GM21786 (cell line): ENCODE measurements around the gene DDX39B.

ENCODE experiments used
- ATAC-seq: cut with Tn5 transposase; IDR thresholded peaks from one replicate; pipeline ENCODE4 v1.9.1; 2021; ENCODE audit not compliant: unreplicated experiment

DDX39B gene

DNA sequence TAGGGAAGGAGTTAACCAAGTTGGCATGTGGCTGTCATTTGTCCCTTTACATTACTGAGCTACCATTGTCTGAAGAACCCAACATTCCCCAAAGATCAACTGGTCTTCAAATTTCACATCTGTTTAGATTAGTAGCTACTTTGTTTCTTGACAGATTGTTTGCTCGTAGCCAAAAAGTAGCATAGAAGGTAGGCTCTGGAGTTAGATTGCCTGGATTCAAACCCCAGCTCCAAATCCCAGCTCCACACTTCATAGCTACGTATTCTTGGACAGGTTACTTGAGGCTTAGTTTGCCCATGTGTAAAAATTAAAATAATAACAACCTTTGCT, 6.7 kb upstream of the DDX39B start:
- ATAC-seq, result no peak

DNA sequence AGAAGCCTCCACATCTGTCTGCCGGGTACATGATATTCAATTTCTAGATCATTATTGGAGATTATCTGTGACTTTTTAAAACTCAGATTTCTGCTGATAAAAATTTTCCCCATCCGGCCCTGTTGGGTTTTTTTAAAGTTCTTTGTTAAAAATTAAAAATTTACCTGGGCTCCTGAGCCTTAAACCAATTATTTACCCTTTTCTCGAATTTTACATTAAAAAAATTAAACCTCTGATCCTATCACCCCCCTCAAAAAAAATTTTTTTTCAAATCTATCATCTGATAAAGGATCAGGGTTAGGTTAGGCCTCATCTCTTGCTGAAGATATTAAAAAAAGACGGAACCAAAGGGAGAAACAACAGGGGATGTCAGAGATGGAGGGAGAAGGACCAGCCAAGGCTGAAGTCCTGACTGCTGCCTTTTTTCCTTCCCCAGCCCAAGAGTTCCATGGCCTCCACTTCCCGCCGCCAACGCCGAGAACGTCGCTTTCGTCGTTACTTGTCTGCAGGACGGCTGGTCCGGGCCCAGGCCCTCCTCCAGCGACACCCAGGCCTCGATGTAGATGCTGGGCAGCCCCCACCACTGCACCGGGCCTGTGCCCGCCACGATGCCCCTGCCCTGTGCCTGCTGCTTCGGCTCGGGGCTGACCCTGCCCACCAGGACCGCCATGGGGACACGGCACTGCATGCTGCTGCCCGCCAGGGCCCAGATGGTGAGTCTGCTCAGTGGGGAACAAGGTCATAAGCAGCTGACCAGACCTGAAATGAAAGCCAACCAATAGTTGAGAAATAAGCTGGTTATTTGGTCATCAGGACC, 6.1 kb upstream of the DDX39B start:
- no peak for ATAC-seq

DNA sequence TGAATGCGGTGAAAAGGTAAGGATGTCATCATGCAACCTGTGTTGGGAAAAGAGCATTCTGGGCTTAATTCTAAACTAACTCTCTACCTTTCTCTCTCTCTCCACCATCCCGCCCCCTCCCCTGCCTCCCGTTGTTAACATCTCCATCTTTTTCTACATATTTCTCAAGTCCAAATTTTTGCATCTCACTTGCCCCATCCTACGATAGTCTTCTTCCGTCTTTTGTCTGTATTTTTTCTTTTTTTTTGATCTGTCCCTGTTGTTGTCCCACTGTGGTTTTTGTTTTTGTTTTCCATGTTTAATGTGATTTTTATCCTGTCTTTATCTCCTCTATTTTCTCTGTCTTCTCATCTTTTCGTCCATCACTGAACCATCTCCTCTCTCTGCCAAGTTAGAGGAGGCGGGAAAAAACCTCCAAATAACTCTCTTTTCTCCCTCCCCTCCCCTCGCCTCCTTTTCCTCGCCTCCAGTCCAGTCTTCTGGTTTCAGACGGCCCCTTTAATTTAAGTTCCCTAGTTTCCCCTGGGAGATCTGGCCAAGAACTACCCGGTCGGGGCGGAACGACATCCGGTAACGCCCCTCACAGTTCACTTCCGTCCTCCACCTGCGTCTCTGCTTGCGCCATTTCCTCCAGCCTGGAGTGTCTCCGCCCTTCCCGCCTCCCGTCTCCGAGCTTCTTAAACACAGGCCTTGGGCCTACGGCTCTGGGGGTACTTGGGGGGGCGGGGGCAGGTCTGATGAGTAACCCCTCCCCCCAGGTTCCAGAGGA, 5.3 kb upstream of the DDX39B start, which contains the start of gene NFKBIL1:
Gene NFKBIL1 (plus strand): TSS at position 651 of the 769 bp plus-strand sequence. CDS start 87 bp downstream, at position 738.
- peak; percentile 66 for ATAC-seq

DNA sequence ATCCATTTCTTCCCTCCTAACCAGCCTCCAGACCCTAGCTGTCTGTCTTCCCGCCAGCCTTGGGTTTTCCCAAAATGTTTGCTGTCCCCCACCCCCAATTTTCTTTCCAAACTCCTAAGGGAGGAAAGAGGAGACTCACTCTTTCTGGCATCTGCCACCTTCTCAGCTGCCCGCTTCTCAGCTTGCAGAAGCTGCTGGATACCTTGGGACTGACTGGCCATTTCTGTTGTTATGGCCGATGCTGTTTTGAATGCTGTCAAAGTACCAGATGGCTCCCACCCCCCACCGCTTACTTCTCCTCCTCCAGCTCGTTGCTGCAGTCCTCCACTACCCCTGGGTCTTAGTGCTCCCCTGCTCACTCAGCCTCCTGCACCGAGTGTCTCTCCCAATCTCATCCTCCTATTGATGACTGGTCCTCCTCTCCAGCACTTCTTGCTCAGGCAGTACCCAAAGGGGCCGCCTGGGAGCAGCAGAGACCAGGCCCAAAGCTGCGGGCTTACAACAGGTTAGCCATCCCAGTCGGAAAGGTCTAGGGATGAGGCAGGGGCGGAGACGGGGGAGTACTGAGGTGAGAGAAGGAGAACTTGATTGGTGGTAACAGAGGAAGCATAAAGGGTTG, 4.6 kb upstream of the DDX39B start, which contains the start of gene ATP6V1G2:
Gene ATP6V1G2 (minus strand): TSS at position 270 of the 619 bp plus-strand sequence. CDS start 49 bp downstream, at position 221.
- peak; percentile 46 for ATAC-seq

DNA sequence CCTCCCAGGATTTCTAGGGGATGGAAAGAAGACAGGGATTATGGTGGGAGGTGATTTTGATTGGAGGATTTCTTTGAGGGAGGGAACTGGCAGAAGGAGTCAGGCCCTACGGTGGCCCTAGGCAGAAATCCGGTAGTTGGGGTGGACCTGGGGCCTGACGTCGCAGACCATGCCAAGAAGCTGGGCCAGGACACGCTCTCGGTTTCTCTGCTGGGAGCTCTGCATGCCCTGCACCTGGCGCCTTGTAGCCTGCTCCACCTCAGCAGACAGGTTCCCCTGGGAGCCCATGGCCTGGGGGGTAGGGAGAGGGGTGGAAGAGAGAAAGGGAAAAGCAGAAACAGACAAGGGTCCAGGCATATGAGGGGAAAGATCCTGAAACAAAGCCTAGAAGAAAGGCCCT, 3.5 kb upstream of the DDX39B start:
- no peak for ATAC-seq

DNA sequence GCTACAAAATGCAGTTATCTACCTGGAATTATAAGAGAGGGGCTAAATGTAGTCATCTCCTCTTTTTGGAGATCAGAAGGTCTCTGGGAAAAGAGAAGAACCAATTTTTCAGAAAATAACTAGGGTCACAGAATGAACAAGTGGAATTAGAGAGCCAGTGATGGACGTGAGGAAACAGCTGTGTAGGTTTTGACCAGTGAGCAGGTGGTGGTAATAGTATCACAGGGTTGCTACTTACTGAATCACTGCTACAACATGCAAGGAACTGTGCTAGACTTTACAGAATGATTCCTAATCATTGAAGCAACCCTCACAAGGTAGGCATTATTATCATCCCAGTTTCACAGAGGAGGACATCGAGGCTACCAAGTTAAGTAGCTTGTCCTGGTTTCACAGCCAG, 2.9 kb upstream of the DDX39B start:
- no peak for ATAC-seq

DNA sequence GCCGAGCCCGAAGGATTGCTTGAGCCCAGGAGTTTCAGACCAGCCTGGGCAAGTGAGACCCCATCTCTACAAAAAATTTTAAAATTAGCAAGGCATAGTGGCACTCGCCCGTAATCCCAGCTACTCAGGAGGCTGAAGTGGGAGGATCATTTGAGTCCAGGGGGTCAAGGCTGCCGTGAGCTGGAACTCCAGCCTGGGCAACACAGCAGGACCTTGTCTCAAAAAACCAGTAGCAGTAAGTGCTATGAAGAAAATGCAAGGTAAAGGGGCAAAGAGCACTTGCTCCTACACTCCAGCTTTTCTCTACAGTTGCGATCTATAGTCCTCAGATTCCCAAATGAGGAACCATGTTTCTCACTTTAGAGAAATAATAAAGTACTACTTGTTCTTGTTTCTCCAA, 1.8 kb upstream of the DDX39B start:
- no peak for ATAC-seq

DNA sequence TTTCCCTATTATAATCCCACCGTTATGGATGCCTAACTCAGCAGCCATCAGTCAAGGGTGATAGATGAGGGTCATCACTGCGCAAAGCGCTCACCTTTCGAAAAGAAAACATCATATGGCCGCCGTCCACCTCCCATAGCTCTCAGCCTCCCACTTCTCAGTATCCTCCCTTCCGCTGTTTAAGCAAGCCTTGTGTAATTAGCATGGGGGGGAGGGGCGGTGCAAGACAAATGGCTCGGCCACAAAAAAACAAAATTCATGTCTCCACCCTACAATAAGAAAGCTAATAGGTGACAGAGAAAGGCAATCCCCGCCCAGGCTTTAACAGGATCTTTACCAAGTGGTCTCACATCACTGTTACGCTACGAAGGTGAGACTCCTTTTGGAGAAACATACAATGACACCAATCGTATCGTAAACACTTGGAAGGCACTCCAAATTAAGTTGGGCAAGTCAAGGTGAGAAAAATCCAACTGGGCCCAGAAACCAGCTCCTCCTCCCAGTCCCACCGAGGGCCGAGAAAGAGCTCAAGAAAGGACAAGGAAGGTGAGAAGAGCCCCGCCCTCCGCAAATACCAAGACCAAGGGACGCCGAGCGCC, 645 bp downstream of the DDX39B start:
- ATAC-seq, result no peak

DNA sequence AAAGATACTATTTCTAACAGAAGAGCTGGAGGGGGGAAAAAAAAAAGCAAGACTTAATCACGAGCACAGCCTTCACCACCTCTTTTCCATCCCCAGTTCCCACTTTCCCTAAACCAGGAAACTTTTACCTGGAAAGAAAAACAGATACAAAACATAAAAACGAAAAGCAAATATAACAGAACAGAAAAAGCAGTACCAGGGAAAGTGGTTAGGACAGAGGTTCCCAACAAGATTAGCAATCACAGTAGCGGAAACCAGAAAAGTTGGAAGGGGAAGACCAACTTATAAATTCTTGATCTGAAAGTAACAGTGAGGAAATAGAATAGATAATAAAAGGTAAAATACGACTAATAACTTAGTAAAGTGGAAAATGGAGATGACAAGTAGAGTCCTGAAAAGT, 1.2 kb downstream of the DDX39B start:
- no peak for ATAC-seq

DNA sequence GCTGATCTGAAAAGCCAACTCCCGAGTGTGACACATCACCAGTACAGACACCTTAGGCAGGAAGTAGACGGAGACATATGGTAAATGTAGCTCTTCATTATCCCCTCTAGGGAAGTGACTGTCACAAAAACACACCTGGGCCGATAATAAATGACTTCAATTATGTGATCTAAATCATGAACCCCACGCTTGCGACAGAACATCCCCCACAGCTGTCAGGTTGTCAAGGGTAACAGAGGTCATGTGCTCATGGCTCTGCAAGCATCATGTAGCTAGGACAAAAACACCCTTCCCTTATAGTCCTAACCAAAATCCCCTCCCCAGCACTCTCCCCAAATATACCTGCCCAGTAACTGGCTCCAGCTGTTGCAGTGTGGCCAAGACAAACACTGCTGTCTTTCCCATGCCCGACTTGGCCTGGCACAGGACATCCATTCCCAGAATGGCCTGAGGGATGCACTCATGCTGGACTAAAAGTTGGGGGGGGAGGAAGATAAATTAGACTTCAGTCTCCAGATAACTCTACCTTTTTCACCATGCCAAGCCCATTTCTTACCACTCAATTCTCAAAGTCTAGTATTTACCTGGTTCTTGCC, 2.9 kb downstream of the DDX39B start:
- ATAC-seq, result no peak

DNA sequence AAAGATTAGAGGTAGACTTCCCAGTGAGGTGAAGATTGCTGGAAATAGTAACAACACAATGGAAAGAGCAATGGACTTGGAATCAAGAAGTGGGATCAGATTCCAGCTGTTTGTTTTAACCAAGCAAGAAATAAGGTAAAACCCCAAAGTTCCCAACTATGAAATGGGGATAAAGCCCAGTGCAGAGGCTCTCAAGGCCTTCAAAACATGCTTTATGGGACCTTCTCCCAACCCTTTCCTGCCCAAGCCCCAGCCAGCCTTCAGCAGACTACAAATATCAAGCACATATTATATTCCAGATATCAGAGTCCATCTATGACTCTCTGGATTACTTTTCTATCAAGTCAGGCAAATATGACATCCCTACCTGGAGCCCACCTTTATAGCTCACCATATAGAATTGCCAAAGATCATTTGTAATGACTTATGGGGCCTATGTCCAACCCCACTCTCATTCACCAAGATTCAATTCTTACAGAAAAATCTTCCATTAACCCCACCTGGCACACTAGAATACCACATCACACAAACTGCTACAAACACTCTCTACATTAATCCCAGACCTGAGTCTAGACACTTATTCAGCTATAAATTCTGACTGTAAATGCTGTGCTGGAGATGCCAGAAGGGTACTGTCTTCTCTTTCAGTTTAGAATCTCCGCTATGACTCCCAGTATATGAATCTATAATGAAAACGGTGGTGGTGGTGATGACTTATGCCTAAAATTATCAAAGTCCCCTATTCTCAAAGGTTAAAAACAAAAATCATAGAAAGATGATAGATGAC, 6.1 kb downstream of the DDX39B start:
- ATAC-seq, result no peak

DNA sequence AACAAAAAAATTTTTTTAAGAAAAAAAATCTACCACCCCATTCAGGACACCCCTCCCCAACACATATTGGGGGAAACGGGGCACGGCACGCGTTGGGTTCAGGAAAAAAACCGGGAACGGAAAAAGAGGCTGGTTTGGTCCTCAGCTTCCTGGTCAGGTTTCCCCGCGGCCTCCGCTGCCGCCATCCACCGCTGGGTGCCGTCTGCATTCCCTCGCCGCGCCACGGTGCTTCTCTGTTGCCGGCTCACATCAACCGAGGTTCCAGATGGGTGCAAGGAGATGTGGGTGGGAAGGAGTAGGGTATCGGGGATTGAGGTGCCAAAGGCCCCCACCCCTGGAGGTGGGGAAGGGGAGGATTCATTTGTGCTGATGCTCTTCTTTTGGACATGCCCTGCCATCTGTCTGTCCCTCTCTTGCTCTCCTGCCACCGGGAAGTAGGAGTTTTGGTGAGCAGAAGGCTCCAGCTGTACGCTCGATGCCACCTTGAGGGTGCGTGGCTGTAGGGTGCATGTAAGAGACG, 7.2 kb downstream of the DDX39B start:
- no peak for ATAC-seq

DNA sequence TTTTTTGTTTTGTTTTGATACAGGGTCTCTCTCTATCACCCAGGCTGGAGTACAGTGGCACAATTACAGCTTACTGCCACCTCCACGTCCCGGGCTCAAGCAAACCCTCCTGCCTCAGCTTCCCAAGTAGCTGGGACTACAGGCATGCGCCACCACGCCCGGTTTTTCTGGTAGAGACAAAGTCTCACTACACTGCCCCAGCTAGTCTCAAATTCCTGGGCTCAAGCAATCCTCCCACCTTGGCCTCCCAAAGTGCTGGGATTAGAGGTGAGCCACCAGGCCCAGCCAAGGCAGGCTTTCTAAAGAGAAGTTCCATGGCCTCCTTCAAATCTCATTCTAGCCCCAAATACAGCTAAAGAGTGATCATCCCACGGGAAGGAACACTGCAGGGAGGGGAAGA, 7.8 kb downstream of the DDX39B start:
- no peak for ATAC-seq

DNA sequence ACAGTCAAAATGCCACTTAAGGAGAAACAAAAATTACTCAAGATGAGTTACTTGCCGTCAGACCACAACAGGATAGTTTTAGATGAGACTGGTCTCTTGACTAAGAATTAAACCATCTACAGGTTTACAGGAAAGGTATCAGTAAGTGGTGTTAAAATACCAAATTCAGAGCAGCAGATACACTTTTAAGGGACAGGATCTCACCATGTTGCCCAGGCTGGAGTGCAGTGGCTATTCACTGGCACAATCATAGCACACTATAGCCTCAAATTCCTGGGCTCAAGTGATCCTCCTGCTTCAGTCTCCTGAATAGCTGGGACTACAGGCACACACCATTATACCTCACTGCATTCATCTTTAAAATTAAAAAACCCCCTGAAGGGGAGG, 8.4 kb downstream of the DDX39B start:
- ATAC-seq, result no peak

DNA sequence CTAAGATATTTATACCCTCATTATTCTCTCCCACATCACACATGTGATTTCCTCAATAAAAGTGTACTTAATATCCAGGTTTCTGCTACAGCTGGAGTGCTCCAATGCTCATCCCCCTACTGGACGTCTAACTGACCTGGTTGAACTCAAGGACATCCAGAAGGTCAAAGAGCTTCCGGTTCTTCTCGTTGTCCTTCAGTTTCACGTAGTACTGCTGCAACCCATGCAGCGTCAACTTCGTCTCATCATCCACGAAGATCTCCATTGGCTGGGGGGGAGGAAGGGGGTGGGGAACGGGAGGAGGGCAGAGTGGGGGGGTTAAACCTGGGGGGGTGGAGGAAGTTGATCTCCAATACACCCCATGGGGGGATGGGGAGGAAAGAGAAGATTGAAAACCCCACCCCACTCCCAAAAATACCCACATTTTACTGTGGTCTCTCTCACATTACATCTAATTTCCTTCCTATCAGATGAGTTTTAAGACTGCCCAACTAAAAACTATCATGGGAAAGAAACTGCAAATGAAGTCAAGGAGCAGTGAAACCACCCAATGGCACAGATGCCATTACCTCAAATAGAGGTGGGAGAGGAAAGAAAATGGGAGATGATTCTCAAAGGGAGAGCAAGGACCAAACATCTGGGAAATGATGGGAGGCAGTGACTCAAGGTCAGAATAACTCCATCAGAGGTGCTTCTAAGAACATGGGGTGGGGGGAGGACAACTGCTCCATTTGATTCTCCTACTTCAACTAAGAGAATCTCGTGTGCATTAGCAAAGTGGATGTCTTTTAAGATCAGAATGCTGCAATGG, 9.0 kb downstream of the DDX39B start:
- ATAC-seq, result no peak

DNA sequence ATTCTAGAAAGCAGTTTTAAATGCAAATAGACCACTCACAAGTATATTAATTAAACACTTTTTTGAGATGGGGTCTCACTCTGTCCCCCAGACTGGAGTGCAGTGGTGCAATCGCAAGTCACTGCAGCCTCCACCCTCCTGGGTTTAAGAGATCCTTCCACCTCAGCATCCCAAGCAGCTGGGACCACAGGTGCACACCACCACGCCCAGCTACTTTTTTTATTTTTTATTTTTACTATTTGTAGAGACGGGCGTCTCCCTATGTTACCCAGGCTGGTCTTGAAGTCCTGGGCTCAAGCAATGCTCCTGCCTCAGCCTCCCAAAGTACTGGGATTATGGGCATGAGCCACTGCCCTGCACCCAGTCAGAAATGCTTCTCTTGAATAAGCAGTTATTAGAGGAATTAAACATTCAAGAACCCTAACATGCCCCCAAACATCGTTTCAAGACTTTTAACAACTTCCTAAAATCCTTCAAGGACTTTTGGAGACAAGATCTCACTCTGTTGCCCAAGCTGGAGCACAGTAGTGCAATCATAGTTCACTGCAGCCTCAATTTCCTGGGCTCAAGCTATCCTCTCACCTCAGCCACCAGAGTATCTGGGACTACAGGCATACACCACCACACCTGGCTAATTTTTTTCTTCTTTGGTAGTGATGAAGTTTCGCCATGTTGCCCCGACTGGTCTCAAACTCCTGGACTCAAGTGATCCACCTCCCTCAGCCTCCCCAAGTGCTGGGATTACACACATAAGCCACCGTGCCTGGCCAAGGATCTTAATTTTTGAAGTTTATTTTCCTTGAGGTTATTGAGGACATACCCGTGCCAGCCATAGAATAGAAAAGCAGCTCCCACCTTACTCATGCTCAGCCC, 9.8 kb downstream of the DDX39B start:
- ATAC-seq, result no peak

DNA sequence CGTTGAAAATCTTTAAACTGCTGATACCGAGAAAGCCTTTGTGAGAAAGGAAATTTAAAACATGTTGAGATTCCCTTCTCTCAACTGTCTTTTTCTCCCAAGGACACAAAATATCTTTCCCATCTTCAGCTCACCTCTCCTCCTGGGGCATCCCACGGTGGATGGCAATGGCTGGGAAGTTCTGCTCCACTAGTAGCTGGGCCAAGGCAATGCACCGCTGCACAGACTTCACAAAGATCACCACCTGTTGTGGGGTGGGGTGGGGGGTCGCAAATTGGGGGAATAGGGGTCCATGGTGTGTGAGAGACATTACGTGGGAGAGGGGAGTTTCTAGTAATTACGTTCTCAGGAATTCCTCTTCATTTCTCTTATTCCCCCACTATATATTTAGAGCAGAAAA, 10.6 kb downstream of the DDX39B start:
- ATAC-seq, result no peak

DNA sequence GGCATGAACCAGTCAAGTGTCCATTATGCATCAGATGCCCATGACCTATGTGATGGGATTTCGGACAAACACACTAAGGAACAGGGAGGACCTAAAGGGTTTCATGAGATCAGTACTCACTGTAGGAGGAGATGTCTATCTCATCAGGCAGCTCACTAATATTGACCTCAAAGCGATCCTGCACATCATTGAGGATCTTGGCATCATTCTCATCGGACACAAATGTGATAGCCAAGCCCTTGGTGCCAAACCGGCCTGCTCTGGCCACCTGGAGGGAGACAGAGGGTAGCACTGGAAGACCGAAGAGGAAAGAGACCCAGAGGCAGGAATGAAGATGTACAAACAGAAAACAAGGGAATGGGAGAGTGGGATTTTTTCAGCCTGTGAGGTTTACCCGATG, 11.1 kb downstream of the DDX39B start:
- no peak for ATAC-seq
